HL-60/S4 treated with phorbol 12-myristate 13-acetate at 8.2 ng/mL for 4 days and 3 days (cell line): ENCODE results near the gene DNAH17.

ENCODE experiments used
- in situ Hi-C: fragments of 300-500 bp; cut with MboI; formaldehyde crosslinking; loops from 2 replicates; pipeline ENCODE4 v1.15.0; 2022; ENCODE audit warnings: low sequenced_read_pairs

Gene DNAH17, protein sequence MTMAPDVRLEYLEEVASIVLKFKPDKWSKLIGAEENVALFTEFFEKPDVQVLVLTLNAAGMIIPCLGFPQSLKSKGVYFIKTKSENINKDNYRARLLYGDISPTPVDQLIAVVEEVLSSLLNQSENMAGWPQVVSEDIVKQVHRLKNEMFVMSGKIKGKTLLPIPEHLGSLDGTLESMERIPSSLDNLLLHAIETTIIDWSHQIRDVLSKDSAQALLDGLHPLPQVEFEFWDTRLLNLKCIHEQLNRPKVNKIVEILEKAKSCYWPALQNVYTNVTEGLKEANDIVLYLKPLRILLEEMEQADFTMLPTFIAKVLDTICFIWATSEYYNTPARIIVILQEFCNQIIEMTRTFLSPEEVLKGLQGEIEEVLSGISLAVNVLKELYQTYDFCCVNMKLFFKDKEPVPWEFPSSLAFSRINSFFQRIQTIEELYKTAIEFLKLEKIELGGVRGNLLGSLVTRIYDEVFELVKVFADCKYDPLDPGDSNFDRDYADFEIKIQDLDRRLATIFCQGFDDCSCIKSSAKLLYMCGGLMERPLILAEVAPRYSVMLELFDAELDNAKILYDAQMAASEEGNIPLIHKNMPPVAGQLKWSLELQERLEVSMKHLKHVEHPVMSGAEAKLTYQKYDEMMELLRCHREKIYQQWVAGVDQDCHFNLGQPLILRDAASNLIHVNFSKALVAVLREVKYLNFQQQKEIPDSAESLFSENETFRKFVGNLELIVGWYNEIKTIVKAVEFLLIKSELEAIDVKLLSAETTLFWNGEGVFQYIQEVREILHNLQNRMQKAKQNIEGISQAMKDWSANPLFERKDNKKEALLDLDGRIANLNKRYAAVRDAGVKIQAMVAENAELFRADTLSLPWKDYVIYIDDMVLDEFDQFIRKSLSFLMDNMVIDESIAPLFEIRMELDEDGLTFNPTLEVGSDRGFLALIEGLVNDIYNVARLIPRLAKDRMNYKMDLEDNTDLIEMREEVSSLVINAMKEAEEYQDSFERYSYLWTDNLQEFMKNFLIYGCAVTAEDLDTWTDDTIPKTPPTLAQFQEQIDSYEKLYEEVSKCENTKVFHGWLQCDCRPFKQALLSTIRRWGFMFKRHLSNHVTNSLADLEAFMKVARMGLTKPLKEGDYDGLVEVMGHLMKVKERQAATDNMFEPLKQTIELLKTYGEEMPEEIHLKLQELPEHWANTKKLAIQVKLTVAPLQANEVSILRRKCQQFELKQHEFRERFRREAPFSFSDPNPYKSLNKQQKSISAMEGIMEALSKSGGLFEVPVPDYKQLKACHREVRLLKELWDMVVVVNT (N-terminal part only)

DNA sequence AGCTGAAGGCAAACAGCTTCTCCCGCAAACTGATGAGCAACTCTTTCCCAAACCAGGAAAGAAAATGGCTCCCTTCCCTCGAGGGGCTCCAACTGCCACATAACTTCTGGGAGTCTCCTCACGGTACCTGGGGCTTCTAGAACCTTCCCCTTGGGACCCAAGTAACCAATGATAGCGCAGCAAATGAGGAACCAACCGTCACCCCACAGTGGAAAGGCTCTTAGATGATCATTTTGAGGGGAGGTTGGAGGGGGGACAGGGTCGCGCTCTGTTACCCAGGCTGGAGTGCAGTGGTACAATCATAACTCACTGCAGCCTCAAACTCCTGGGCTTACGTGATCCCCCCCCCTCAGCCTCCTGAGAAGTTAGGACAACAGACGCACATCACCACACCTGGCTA lies at the start of gene DNAH17:
Gene DNAH17, minus strand, starts transcription at position 101 of the 400 bp plus-strand sequence. CDS start 2,339 bp downstream, outside the sequence.
- in situ Hi-C loops = no loop called here

DNA sequence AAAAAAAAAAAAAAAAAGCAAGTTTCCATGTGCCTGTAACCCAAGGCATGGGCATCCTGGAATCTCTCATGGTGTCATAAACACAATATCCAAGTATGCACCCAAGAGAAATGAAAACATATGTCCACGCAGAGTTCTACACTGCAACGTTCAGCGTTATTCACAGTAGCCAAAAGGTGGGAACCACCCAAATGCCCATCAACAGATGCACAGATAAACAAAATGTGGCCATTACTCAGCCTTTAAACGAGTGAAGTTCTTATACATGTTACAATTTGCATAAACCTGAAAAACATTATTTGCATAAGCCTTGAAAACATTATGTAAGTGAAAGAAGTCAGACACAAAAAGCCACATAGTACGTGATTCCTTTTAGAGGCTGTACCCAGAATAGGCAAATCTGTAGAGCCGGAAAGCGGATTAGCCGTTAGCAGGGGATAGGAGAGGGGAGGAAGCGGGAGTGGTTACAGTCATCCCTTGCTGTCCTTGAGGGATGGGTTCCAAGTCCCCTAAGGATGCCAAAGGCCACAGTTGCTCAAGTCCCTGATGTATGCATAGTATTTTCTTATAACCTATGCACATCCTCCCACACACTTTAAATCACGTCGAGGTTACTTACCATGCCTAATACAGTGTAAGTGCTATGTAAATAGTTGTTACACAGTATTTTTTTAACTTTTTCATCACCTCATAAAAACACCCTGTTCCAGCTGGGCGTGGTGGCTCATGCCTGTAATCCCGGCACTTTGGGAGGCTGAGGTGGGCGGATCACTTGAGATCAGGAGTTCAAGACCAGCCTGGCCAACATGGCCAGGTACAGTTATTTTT lies 47.3 kb upstream of the DNAH17 start:
- in situ Hi-C loops = no loop called here

DNA sequence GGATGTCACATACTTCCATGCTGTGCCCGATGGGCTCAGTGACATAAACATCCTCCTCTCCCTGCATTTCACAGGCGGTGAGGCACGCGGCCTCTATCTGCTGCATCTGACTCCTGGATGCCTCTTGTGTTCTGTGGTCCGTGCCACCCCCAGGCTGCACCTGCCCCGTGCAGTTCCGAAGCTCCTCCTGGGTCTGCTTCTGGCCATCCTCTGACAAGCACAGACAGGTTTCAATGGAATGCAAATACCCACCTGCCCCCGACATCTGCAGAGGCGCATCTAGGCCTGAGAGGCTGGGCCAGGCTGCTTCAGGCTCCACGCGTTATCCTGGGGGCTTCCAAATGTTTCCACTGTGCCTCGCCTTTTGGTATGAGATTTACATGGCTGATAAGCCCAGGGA lies 46.3 kb upstream of the DNAH17 start:
- in situ Hi-C loops = no loop called here

DNA sequence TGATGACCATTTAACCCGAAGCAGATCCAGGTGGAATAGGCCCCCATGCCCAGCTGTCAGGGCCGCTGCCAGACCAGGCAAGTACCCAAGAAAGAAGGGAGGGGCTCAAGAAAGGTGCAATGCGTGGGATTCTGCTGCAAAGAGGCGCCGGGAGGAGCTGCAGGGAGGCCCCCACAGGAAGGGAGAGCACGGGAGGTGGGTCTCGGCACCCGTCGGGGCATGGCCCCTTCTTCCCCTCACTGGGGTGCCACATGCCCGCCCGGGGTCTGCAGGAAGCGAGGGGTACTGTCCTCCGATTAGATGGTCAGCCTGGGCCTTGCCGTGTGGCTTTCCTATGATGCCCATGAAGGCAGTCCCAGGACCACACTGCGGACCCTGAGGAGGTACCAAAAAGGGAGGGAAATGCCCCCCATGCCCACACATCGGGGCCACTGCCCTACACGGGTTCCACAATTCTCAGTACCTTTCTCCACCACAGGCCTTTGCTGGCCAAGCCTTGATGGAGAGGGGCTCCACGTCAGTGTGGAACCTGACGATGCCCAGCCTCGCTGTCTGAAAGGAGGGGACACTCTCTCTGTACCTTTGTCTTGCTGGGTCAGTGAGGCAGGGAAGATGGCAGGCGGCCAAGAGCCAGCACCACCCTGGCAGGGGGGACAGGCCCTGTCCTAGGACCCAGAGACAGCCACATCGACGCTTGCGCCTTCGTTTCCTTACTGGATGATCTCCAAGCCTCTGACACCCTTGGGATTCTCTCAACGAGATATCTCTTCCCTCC lies 45.5 kb upstream of the DNAH17 start:
- in situ Hi-C loops = no loop called here

DNA sequence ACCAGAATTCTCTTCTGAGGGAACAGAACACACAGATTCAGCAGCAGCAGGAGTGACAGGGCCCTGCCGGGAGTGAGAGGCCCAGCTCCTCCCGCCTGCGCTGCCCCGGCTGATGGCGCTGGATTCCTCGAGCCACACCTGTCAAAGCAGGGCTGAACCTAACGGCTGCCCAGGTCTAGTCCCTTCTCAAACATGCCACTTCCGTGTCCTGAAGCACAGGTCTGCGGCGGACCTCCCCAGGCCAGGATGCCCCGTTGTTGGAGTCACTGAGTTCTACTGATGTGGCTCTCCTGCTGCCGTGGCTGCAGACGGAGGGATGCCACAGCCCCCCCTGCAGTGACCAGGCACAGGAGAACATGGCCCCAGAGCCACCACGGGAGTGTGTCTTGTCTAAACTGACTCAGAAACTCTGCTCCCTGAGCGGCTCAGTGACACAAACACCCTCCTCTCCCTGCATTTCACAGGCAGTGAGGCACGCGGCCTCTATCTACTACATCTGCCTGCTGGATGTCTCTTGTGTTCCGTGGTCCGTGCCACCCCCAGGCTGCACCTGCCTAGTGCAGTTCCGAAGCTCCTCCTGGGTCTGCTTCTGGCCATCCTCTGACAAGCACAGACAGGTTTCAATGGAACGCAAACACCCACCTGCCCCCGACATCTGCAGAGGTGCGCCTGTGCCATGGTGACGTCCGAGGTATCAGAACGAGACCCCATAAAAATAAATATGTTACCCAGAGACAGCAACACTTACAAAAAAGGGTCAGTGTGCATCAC lies 44.7 kb upstream of the DNAH17 start:
- in situ Hi-C loops = no loop called here

DNA sequence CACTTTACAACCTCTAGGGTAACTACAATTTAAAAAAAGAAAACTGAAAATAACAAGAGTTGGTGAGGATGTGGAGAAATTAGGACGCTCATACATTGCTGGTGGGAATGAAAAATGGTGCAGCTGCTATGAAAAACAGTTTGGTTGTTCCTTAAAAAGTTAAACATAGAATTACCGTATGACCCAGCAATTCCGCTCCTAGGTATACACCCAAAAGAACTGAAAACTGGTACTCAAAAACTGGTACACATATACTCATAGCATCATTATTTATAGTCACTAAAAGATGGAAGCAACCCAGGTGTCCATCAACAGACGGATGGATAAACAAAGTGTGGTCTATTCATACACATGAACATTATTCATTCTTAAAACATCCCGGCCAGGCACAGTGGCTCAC lies 42.9 kb upstream of the DNAH17 start:
- in situ Hi-C loops = no loop called here

DNA sequence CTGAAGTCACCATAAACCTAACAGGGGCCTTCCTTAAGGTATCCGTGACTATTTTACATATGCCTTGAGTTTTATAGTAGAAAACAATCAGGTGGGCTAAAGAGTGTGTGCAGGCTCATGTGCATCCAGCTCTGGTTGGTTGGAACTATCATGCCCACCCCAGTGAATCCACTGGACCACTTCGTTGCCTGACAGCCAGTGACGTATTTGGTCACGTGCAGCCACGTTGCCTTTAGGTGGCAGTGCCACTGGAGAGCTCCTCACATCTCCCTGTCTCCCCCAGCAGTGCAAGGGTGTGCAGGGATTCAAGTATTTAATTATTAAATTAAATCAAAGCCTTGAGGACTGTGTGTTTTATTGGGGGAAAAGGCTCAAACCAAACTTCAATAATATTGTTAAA lies 42.1 kb upstream of the DNAH17 start:
- in situ Hi-C loops = no loop called here

DNA sequence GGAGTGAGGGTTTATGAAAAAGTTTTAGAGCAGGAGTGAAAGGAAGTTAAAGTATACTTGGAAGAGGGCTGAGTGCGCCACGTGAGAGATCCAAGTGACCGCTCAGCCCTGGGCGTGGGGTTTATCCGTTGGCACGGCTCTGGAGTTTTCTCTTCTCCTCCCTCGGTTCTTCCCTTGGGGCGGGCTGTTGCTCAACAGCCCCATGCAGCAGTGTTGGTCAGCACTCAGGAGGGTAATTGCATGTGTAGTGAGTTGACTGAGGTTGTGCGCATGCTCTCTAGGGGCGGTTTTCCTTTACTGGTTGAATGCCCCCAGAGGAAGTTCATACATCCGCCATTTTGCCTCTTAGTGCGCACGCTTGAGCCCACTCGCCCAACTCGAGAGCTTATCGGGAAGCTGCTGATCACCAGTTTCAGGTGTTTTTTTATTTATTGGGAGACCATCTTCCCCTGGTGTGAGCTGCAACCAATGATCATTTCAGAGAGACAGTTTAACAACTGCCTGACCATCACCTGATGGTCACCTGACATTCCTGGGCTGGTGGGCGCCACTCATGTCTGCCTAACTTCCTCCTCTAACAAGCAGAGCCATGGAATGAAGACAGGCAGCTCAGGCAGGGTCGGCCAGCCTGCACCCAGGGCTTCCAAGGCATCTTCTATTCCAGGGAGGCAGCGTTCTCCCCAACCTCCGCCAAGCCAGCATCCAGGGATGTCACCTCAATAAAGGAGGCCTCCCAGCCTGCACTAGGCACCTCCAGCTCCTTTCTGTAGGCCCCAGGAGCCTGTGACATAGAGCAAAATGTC lies 41.3 kb upstream of the DNAH17 start:
- in situ Hi-C loops = no loop called here

DNA sequence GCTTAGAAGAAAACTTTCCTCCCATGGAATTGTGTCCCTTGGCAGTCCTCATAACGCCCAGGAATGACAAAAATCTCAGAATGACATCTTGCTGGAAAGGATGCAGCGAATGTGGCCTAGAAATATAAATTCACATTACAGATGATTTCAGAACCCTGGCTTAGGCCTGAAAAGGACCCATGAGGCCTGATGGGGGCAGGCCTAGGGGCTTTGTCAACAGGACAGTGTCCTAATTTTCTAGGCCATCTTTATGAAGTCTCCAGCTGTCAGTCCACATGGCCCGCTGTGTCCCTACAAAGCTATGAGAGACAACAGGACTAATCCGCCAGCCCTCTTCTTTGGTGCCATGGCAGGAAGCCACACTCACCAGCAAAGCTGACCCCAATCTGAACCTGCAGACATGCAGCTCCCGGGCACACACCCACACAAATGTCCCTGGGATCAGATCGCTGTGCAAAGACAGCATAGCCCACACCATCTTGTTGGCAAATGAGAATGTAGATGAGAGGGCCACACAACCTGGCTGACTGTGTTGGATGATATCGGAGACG lies 40.4 kb upstream of the DNAH17 start:
- in situ Hi-C loops = no loop called here

DNA sequence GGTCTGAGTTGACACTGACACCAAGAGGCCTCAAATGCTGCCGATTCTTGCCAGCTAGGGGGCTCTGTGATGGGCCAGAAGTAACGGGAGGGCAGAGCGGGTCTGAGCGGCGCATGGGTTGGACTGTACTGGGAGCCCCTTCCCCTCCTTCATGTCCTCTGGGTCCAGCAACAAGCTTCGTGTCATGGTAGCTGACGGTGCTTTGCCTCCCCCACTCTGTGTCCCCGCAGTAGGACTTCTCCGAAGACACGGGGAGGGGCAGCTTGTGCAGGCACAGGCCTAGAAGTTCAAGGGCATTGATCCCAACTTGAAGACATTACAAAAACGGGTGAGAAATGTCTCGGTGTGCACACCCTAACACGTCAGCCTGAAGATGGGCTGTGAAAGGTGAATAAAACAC lies 39.8 kb upstream of the DNAH17 start:
- in situ Hi-C loops = no loop called here

DNA sequence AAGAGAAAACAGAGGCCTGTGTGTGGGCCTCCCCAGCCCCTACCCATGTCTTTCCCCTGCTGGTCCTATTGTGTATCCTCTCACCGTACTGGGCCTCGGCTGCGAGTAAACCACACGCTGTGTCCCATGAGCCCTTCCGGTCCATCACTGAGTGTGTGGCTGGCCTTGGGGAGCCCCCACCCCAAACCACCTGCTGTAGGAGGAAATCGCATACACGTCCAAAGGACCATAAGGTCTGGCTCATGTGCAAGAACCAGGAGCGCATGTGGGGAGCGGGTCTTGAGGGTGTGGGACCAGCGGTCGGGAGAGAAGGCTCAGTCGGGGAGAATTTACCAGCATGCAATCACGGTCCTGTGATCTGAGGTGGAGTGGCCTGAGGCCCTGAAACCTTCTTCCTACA lies 38.4 kb upstream of the DNAH17 start:
- in situ Hi-C loops = no loop called here

DNA sequence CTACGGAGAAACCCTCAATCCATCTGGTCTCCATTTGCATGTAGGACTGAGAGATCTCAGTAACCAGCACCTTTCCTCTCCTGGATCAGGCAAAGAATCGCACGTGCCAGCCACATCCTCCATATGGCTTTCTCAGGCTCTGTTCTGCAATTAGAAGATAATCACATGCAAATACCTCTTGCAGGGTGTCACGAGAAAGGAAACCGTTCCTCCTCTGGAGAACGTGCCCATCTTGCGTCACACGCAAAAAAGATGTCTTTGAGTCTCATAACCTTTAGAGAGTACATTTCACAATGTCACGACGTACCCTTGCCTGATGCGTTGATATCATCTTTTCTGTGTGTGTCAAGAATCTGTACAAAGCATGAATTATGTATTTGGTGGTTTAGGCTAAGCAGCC lies 36.2 kb upstream of the DNAH17 start:
- in situ Hi-C loops = no loop called here

DNA sequence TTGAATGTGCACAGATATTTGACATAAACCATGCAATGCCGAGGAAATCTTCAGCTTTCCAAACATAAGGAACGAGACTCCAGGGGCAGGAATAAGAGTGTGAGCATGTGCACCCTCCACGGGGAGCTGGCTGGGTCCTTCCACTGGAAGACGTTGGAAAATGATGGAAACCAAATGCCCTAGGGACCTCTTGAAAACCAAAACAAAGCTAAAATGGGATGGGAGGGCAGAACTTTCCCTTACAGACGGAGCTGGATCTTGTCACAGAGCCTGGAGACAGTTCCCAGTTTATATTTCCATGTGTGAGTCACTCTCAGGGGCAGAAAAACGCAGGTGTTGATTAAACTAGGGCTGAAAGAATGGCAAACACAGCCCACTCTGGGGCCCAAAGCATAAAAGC lies 34.4 kb upstream of the DNAH17 start:
- in situ Hi-C loops = no loop called here

DNA sequence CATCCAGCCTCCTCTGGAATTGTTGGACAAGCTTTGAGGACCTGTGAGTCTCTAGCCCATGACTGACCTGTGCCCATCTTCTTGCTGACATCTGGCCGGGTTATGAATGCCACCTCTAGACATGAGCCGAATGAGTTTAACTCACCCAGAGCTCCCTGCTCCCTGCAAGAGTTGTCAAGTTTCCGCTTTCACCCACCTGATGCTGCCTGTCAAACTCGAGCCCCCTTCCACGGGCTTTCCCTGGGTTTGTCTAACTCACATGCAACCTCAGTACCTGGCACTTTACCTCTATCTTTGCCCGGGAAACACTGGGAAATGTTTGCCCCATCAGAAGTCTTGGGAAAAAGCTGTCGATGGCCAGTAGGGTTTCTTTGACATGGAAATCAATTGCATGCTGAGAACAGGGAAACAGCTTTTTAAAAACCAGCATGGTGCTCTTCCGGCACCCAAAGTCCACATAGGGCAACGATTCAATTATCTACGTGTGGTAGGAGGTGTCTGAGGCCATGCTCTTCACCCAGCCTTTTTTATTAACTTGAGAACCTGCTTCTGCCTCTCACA lies 33.8 kb upstream of the DNAH17 start:
- in situ Hi-C loops = no loop called here

DNA sequence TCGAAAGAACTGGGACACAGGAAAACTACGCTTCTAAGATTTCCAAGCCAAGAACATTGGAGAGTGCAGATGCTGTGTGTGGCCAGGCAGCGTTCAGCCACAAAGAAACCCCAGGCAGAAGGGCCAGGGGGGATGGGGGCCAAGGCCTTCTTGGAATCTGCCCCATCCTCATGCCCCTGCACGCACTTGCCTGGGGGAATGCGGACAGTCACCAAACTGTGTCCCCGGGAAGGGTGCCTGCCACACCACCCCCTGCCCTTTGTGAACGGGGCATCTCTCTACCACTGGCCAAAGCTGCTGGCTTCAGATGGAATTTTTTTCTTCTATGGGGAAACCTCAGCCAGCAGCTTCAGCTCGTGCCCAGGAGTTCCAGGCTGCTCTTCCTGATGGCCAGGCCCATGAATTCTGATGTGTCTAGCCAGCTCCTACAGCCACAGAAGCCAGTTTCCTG lies 32.0 kb upstream of the DNAH17 start:
- in situ Hi-C loops = no loop called here

DNA sequence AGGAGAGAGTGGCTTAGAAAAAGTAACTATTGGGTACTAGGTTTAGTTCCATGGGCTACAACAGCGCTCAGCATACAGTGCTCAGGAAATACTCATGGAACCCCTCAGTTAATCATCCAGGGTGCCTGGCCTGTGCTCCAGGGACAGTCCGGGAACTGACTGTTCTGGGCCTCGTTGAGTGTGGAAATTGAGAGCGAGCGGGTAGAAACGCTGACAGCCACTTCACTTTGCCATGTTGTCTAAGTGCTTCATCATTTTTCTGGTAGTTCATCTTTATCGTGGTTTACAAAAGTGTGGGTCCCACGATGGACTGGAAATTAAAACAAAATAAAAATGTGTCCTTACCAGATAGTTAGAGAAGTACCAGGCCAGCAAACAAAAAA lies 31.6 kb upstream of the DNAH17 start:
- in situ Hi-C loops = no loop called here

DNA sequence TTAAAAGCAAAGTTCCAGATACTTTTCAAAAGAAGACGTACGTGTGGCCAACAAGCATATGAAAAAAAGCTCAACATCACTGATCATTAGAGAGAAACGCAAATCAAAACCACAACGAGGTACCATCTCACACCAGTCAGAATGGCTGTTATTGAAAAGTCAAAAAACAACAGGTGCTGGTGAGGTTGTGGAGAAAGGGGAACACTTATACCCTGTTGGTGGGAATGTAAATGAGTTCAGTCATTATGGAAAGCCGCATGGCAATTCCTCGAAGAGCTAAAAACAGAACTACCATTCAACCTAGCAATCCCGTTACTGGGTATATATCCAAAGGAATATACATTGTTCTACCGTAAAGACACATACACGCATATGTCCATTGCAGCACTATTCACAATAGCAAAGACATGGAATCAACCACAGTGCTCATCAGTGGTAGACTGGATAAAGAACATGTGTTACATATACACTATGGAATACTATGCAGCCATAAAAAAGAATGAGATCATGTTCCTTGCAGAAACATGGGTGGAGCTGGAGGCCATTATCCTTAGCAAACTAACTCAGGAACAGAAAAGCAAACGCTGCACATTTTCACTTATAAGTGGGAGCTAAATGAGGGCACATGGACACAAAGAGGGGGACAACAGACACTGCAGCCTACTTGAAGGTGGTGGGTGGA lies 31.1 kb upstream of the DNAH17 start:
- in situ Hi-C loops = no loop called here
